ENCODE measurements around the gene IGFL4.
A peak's percentile ranks its signal among the peaks of the same experiment; 100 is the strongest.

DNA sequence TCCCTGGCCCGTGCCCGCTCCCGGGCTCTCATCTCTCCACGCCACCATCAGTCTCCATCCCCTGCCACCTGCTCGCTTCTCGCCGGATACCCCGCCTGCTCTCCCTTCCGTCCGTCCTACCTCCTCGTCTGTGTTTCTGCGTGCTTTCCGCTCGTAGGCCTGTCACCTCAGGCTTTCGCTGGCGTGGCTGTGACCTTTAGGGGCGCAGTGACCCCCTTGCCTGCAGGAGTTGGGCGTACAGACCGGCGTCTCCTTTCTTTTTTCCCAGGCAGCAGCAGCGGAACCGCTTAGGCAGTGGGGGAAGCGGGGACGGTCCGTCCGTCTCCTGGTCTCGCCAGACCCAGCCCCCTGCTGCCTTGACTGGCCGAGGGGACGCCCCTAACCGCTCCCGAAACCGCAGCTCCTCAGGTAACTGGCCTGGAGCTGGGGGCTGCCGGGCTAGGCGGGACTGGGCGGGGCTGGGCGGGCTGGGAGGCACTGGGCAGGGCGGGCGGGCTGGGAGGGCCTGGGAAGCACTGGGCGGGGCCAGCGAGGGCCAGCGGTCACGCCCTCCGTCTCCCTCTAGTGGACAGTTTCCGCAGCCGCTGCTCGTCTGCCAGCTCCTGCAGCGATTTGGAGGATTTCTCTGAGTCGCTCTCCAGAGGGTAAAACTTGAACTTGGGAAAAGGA lies 24.2 kb downstream of the IGFL4 start:
- TF ChIP-seq EP300 (IDR thresholded peaks at IDR 0.05) (no peak), CTCF (IDR thresholded peaks at IDR 0.05) (peak in 5 of 7 experiments; percentile 34 to 90 (median 79)), POLR2AphosphoS5 (IDR thresholded peaks at IDR 0.05) (peak in 1 of 3 donors; percentile 35)

All from stomach (tissue), 4 donors.